GF-D8 (cell line): Measurements from ENCODE around the gene CAPG.
"Not testable (repeated sequence)": the region's sequence is repeated elsewhere in the genome, so short reads cannot be mapped to it uniquely, and the experiment has no call there.

Experiments used
- DNase-seq: peaks from one replicate; lab custom pipeline; 2025; lab: John Stamatoyannopoulos, UW

CAPG gene, protein sequence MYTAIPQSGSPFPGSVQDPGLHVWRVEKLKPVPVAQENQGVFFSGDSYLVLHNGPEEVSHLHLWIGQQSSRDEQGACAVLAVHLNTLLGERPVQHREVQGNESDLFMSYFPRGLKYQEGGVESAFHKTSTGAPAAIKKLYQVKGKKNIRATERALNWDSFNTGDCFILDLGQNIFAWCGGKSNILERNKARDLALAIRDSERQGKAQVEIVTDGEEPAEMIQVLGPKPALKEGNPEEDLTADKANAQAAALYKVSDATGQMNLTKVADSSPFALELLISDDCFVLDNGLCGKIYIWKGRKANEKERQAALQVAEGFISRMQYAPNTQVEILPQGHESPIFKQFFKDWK

DNA sequence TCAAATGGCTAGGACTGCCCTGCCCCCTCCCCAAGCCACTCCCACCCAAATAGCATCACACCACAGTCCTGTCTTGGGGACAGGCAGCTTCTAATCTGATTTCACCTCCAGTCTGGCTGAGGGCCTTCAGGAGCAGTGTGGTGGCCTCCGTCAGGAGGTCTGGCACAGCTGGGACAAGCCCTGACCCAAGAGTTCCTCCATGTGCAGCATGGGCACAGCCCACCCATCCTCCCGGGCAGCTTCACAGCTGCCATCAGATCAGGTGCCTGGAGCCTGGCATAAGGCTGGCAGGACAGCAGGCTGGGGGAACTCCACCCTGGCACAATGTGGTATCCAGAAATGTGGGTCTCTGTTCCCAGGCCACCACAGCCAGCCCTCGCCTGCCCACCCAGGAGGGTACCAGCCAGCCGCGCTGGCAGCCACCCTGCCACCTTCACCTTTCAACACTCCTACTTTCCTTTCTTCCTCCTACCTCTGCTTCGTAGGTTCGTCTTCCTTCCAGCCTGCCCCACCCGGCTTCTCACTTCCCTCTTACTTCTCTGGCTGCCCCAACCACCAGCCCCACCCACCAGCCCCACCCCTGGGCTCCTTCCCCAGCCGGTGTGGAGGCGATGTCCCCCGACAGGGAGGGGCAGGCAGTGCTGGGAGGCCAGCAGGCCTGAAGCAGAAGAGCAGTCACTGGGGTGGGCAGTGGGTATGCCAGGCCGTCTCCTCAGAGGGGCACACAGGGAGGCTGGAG is at the start of gene CAPG:
TSS of gene CAPG (minus strand) at position 522 of the 739 bp plus-strand sequence. CDS start 8,221 bp downstream, outside the sequence.
- peak; percentile 14 for DNase-seq

DNA sequence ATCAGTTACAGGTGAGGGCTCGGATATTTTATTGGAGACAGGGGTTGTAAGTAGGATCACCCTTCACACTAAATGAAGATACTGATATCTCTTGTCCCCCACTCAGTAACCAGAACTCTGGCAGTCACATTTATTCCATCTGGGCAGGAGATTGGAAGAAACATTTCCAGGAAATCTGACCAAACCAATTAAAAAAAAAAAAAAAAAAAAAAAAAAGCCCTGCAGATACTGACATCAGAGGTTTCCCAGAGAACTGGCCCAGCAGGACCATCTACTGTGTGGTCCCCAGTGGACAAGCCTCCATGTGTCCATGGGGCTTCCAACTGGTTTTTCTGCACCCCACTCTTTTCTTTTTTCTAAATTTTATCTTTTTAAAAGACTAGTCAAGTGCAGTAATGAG is 49.6 kb upstream of the CAPG start:
- no peak for DNase-seq

DNA sequence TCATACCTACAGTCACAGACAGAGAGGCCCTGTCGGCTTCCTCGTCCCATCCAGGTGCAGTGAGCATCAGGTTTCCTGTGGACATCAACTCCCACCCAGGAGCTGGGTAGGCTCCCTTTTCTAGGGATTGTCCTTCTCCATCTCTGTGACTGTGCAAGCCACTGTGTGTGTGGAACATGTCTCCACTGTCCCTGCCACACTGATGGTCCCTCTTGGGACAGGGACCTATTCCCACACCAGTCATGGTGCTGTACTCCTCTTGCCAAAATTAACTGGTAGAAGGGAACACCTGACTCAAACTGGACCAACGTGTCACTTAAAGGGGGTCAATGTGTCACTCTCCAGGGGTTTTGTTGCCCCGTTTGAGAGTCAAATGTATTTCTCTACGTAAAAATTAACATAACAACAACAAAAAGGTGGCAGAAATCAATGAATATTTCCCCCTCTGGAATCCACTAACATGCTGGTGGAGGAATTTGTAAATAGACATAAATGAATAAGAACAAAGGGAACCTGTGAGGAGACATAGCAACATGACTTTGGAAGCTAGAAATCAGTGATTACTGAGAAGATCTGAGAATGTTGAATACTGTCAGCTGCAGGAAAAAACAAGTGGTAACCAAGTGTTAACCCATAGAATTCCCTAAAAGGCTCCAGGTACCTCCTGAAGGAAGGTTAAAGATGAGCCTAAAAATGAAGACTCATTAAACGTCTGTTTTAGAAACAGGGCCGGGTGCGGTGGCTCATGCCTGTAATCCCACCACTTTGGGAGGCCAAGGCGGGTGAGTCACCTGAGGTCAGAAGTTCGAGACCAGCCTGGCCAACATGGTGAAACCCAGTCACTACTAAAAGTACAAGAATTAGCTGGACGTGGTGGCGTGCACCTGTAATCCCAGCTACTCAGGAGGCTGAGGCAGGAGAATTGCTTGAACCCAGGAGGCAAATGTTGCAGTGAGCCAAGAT is 48.7 kb upstream of the CAPG start:
- no peak for DNase-seq

DNA sequence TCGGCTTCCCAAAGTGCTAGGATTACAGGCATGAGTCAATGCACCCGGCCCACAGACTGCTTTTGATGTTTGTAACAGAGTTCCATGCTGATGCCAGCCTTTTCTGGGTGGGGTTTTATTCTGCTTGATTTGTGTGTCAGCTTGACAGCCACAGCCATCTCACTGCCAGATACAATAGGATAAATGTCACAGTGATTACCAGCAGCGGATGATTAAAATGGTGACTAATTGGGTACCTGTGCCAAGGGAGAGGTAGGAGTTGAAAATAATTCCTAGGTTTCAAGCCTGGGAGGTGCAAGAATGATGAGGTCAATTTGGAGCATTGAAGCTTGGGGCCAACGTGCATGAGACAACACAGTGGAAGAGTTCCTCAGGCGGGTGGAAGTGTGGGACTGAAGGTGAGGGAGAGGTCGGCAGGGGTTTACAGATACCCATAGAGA is 47.7 kb upstream of the CAPG start:
- DNase-seq, result no peak

DNA sequence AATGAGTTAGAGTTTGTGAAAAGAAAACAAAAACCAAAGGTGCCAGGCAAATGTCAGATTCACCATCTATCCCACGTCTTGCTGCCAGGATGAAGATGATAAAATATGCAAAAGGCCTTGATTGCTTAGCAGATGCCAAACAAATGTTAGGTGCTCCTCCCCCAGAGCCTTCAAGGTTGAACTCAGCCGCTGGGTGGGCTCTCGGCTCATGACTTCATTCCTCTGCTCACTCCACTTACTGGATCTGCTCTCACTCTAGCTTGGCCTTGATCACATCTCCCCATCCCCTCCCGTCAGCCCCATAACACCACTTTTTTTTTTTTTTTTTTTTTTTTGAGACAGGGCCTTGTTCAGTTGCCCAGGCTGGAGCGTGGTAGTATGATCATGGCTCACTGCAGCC is 46.9 kb upstream of the CAPG start:
- no peak for DNase-seq

DNA sequence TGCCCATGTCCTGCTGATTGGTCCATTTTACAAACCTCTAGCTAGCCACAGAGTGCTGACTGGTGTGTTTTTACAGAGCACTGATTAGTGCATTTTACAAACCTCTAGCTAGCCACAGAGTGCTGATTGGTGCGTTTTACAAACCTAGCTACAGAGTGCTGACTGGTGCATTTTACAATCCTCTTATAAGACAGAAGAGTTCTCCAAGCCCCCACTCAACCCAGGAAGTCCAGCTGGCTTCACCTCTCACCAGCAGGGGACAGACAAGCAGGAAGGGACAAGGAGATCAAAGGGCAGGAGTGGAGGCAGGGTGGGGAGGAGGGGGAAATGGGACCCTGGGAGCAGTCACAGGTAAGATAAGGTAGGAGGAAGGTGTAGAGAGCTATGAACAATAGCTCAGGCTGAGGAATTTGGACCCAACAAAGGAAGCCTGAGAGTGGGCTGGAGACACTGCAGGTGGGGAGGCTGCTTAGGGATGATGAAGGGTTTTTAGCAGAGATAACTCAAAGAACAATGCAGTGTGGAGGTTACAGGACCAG is 45.5 kb upstream of the CAPG start:
- DNase-seq, result no peak

DNA sequence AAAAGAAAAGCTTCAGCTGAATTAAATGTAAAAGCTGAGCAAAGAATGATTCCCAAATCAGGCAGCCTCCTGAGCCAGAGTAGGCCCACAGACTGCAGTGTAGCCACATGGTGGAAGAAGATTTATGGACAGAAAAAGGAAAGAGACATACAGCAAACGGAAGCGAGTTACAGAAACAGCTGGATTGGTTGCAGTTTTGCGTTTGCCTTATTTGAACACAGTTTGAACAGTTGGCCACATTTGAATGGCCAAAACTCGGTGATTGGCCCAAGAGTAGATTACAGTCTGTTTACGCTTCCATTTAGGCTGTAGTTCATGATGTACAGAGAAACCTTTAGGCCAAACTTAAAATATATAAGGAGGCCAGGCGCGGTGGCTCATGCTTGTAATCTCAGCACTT is 43.4 kb upstream of the CAPG start:
- DNase-seq, result no peak

DNA sequence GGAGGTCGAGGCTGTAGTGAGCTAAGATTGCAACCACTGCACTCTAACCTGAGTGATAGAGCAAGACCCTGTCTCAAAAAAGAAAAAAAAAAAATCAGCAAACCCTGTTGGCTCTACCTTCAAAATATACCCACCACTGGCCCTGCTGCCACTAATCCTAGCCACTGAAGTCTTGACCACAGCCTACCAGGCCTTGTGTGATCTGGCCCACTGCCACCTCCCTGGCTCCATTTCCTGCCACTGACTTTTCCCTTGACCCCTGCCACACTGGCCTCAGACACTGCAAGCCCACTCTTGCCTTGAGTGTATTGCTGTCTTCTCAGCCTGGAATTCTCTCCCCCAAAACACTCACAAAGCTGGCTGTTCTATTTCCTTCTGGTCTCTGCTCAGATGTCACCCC is 42.1 kb upstream of the CAPG start:
- no peak for DNase-seq

DNA sequence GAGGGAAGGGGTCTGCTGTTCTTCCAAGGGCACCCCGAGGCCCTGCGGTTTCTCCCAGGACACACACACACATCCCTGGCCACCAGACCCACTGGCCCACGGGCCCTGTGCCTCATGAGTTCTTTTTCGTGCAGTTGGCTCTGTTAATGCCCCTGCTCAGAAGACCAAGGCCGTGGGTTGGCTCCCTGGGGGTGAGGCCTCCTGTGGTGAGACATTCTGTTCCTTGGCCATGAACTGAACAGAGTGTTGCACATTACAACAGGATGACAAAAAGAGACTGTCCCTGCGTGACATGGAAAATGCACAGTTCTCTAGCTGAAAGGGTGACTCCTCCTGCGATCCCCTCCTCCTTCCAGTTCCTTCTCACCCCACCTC is 39.0 kb upstream of the CAPG start:
- DNase-seq, result no peak

DNA sequence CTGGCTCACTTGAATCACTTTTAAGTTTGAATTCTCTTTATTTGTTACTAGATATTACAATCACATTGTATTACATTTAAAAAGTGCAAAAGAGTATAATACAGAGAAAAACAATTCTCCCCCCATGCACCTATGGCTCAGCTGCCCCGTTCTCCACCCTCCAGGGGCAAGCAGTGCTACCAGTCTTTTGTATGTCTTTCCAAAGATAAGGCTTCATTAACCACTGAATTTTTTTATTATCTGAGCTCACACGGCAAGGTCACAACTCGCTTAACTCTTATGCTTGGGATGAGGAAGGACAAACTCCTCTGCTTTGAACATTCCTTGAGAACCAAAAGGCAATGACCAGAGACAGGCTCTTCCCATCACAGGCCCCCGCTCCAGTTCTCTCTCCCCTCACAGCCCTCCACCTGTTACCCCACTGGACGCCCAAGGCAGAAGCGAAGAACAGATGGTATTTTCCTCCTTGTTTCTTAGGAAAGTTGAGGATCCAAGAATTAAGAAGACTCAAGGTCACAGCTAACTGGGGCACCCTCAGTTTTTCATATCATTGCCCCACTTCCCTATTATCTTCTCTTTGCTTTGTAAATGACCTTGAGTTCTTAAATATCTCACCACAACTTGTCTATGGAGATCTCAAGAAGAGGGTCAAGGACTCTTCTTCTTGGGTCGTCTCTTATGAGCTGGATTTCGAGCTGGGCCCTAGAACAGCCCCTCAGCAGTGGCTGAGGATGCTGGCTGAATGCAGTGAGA is 38.5 kb upstream of the CAPG start:
- no peak for DNase-seq

DNA sequence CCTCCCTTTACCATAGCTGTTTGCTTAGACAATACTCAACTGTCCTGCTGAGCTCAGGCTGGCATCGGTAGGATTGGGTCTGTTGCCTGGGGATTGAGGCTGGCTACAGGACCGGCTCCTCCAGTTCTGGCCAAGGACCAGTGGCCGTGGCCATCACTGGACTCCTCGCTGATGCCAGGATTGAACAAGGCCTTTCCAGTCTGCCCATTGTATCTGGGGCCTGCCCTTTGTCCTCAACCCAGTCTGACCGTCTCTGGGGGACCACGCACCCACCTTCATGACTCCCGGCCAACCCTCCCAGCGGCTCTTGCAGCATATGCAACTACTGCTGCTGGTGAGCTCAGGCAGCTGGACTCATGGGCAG is 37.0 kb upstream of the CAPG start:
- DNase-seq, result no peak

DNA sequence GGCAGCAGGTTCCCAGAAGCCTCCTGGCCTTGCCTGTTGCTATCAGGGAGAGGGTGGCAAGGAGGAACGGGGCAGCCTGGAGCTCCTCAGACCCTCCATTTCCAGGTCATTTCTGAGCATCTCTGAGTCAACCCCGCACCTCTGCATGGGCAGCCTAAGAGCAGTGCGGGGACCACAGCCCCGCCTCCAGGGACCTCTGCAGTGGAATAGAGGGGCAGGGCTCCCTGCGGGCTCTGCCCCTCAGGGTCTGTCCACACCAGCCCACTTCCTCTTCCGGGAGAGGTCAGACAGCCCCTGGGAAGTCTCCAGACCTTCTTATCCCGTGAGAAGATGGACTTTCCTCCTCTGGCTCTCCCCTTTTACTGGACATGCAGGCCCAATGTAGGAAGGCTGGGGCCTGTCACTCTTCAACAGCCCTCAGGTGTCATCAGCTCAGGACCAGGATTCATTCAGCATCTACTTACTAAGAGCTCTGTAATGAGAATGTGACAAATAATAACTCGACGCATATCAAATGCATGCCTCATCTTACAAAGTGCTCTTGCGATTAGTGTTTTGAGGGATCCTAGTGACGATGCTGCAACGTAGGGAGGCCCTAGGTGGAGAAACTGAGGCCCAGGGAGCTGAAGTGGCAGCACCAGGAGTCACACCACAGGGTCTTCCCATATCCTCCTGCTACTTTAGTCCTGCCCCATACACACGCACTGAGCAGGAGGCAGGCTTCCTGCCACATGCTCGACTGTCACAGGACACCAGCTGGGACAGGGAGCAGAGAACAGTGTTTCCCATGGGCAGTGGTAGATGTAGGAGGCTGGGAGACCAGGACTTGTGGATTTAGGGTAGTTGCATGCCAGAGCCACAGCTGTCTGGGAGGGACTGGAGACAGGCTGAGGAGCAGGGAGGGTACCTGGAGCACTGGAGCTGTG is 36.4 kb upstream of the CAPG start:
- DNase-seq, result no peak

DNA sequence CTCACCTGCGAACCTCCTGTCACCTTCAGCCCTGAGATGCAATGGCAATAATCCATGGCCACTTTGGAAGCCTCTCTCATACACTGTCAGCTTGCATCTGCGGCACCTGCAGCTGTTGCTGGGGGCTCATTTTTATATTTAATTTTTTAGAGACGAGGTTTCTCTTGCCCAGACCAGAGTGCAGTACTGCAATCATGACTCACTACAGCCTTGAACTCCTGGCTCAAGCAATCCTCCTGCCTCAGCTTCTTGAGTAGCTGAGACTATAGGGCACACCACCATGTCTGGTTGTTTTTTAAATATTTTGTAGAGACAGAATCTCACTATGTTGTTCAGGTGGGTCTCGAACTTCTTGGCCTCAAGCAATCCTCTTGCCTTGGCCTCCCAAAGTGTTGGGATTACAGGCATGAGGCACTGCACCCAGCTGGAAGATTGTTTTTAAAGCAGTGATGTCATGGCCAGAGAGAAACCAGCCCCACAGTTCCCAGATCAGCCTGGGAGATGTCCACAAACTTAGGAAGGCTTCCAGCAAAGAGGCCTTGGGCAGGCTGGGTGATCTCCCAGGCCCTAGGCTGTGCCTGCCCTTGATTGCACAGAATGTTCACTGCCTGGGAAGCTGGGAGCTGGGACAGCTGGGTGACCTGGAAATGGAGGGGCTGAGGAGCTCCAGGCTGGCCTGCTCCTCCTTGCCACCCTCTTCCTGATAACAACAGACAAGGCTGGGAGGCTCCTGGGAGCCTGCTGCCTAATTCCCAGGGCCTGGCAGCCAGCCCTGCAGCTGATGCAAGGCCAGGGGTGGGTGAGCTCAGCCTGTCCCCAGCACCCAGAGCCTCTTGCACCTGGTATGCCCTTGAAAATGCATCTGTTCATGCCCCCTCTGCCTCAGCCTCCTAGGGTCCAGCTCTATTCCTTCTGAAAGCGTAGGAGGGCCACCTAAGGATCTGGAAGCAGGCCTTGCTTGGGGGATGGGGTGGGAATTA is 35.4 kb upstream of the CAPG start:
- DNase-seq, result no peak

DNA sequence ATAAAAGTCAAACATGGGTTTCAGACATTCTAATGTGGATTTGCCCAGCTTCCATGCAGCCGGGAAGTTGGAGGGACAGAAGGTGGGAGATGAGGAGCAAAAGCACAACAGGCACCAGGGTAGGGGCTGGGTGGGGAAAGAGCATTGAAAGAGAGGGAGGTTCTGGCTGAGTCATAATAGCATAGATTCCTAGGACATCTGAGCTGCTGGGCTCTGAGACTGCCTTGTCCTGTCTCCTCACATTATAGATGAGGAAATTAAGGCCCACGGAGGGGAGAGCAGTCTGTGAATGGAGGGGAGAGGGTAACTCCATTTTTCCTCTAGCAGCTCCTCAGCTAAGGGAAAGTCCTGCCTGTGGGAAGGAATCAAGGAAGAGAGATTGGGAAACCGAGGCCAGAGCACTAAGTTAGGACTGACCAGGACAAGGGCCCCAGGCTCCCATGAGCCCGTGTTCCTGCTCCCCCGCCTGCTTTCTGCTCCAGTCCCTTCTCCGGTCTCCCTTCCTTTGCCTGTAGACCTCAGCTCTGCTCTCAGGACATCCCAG is 34.5 kb upstream of the CAPG start:
- DNase-seq, result no peak

DNA sequence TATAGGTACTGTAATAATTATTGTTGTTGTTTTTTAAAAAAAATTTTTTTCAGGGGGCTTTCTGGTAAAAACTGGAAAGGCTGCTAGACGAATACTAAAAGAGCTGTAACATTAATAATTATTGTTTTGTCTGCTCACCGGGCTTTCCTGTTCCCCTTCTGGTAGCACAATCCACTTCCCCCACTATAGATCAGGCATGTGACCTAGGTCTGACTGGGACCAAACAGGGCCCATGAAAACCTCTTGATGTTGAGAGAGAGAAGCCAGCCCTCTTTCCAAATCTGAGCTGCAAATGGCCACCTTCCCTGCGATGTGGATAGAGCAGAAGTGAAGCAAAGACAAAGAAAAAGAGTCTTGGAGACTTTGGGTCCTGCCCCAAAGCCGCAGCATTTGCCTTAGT is 31.7 kb upstream of the CAPG start:
- no peak for DNase-seq

DNA sequence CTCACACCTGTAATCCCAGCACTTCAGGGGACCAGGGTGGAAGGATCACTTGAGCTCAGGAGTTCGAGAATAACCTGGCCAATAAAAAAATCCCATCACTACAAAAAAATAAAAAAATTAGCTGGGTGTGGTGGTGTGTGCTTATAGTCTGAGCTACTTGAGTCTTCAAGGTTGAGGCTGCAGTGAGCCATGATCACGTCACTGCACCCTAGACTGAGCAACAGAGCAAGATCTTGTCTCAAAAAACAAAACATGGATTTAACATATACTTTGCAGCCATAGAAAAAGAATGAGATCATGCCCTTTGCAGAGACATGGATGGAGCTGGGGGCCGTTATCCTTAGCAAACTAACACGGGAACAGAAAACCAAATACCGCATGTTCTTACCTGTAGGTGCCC is 30.6 kb upstream of the CAPG start:
- no peak for DNase-seq

DNA sequence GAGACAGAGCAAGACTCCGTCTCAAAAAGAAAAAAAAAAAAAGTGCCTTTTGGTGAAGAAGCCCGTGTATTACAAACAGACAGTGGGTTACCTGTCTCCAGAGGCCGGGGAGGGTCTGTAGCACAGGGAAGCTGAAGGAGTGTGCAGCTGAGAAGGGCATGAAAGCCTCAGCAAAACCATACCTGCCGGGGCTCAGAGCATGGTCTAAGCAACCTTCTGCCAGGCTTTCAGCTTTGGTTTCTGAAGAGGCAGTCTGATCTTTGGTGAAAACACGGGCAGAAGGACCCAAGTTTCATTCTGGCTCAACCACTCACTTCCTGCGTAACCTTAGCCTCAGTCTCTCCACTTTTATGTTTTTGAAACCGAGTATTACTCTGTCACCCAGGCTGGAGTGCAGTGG is 29.8 kb upstream of the CAPG start:
- no peak for DNase-seq

DNA sequence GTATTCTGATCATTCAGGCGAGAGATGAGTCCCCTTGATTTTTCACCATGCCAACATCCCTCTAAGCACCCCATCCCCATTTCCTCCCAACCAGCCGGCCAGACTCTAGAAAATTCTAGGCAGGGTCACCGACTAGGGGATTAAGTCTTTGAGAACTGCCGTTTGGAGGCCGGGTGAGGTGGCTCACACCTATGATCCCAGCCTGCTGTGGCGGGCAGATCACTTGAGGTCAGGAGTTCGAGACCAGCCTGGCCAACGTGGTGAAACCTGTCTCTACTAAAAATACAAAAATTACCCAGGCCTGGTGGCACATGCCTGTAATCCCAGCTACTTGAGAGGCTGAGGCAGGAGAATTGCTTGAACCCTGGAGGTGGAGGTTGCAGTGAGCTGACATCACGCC is 29.4 kb upstream of the CAPG start:
- DNase-seq, result not testable (repeated sequence)

DNA sequence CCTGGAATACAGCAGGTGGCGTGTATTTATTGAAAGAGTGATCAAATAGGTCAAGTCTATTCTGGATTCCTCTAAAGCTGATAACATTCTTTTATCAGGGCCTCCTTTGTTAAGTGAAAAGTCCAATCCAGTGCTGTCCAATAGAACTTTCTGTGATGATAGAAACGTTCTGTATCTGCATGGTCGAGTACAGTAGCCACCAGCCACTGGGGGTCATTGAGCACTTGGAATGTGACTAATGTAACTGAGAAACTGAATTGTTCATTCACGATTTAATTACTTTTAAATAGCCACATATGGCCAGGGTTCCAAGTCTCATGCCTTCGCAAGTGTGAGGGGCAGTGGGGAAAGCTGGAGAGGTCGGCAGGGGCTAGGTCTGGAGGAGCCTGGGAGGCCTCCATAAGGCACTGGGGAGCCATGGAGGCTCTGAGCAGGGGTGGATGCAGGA is 28.9 kb upstream of the CAPG start:
- no peak for DNase-seq
